ENCODE measurements around the gene ELL.

GRCh38 chr19:18433015-18433691 lies 88.7 kb downstream of the ELL start:
- TF ChIP-seq POLR2A (IDR thresholded peaks at IDR 0.05) (no peak), CTCF (IDR thresholded peaks at IDR 0.05) (no peak), POLR2AphosphoS5 (IDR thresholded peaks at IDR 0.05) (no peak)
